ENCODE results near the gene MSL3.

Gene MSL3

GRCh38 chrX:11739776-11740175 lies 18.3 kb upstream of the MSL3 start:
- CTCF ChIA-PET: interaction anchor here (1.2 to 2.1 kb wide), 4 partner anchors 10 to 199 kb away, joined by 3 to 4 read pairs (median 4); no protein-coding TSS in a partner anchor
- DNase-seq (ENCODE audit: extremely low spot score): no peak
- TF ChIP-seq, protein P1, sequence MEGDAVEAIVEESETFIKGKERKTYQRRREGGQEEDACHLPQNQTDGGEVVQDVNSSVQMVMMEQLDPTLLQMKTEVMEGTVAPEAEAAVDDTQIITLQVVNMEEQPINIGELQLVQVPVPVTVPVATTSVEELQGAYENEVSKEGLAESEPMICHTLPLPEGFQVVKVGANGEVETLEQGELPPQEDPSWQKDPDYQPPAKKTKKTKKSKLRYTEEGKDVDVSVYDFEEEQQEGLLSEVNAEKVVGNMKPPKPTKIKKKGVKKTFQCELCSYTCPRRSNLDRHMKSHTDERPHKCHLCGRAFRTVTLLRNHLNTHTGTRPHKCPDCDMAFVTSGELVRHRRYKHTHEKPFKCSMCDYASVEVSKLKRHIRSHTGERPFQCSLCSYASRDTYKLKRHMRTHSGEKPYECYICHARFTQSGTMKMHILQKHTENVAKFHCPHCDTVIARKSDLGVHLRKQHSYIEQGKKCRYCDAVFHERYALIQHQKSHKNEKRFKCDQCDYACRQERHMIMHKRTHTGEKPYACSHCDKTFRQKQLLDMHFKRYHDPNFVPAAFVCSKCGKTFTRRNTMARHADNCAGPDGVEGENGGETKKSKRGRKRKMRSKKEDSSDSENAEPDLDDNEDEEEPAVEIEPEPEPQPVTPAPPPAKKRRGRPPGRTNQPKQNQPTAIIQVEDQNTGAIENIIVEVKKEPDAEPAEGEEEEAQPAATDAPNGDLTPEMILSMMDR (IDR thresholded peaks at IDR 0.05; ENCODE audit: control extremely low read depth, extremely low read depth, low read depth, missing control alignments): no peak

GRCh38 chrX:11740794-11741193 lies 17.2 kb upstream of the MSL3 start:
- CTCF ChIA-PET: interaction anchor here (1.2 to 1.6 kb wide), 2 partner anchors 15 to 17 kb away, joined by 3 to 5 read pairs; no protein-coding TSS in a partner anchor
- POLR2A ChIA-PET: no interaction called here
- TF ChIP-seq, protein P1 (IDR thresholded peaks at IDR 0.05; ENCODE audit: control extremely low read depth, extremely low read depth, low read depth, missing control alignments): no peak
- DNase-seq (ENCODE audit: extremely low spot score): no peak

More at GRCh38 chrX:11739776-11740175, 18.3 kb upstream of the MSL3 start:
- POLR2A ChIA-PET: no interaction called here

DNA sequence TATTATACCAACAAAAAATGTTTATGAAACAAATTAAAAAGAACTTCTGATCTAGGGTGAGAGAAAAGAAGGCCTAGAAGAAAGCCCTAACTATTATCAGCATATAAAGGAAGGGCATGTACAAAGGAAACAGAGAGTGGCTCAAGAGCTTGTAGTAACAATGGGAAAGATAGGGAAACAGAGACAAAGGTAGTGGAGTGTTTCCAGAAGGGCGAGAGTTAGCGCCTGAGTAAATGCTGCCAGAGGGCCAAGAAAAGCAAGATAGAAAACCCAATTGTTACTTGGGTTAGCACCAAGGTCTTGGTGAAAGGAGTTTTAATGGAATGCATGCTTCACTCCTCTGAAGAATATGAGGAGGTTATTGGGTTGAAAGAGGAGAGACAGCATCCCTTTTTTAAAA lies 16.5 kb upstream of the MSL3 start:
- DNase-seq (ENCODE audit: extremely low spot score): no peak
- POLR2A ChIA-PET: no interaction called here
- CTCF ChIA-PET: interaction anchor here (1.6 to 2.3 kb wide), 2 partner anchors 17 kb away, joined by 5 to 8 read pairs; partner anchors contain the start of gene MSL3
- TF ChIP-seq, protein P1 (IDR thresholded peaks at IDR 0.05; ENCODE audit: control extremely low read depth, extremely low read depth, low read depth, missing control alignments): no peak

- TF ChIP-seq, protein P1 (IDR thresholded peaks at IDR 0.05; ENCODE audit: control extremely low read depth, extremely low read depth, low read depth, missing control alignments): no peak
- DNase-seq (ENCODE audit: extremely low spot score): no peak
- ChIA-PET CTCF (interaction anchor here (0.9 to 1.6 kb wide), 2 partner anchors 12 kb away, joined by 3 to 6 read pairs; partner anchors contain the start of gene MSL3), POLR2A (no interaction called here)
Measured at GRCh38 chrX:11745881-11746280, 12.2 kb upstream of the MSL3 start.

- ChIA-PET POLR2A (no interaction called here), CTCF (interaction anchor here (1.5 kb wide), 1 partner anchor 11 kb away, joined by 4 read pairs; no protein-coding TSS in a partner anchor)
- no peak for DNase-seq (ENCODE audit: extremely low spot score)
- TF ChIP-seq, protein P1 (IDR thresholded peaks at IDR 0.05; ENCODE audit: control extremely low read depth, extremely low read depth, low read depth, missing control alignments): no peak
Measured at GRCh38 chrX:11750046-11750445, 8.0 kb upstream of the MSL3 start.

DNA sequence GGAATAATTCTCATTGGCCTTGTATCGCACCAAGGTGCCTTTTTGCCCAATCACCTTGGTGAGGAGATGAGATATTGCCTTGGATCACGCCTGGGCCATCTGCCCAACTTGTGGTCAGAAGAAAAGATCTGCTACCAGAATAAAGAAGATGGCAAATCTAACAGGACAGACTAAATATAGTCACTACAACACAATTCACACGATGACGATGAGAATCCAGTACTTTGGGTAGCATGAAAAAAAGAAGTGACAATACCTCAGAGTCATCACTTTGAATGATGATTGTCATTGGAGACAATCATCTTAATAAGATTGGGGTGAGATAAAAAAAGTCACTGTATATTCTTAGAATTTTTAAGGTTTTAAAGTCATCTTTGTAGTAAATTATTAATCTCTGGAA lies 7.3 kb upstream of the MSL3 start:
- no peak for DNase-seq (ENCODE audit: extremely low spot score)
- POLR2A ChIA-PET: no interaction called here
- CTCF ChIA-PET: interaction anchor here (1.5 kb wide), 1 partner anchor 12 kb away, joined by 4 read pairs; no protein-coding TSS in a partner anchor
- TF ChIP-seq, protein P1 (IDR thresholded peaks at IDR 0.05; ENCODE audit: control extremely low read depth, extremely low read depth, low read depth, missing control alignments): no peak
